K562 (cell line): ENCODE measurements around the gene CD207. TPM values are rescaled to one million over a fixed set of nuclear protein-coding genes. Genes with fewer than 3 reads are reported as not detected.

ENCODE experiments used
- ATAC-seq: fragments of 200-7000 bp; cut with Tn5 transposase; 3 replicates; pipeline ENCODE4 v1.9.1; 2020; ENCODE audit warnings: moderate library complexity
- BruUV-seq: library from RNA; stranded (reverse); fragments of 400-500 nt; replicated peaks from 2 replicates; lab custom pipeline; 2021; lab: Mats Ljungman, UMichigan
- CTCF ChIA-PET: fragments of 300-600 bp; formaldehyde crosslinking; extraction: SDS; loops from one replicate; lab custom pipeline; 2021; ENCODE audit warnings: low intra/inter-chr PET ratio; lab: Yijun Ruan, JAX
- POLR2A ChIA-PET: fragments of 300-600, 350-650 bp; sonication (Branson Sonifier 250); formaldehyde crosslinking; extraction: SDS; loops from one replicate; lab custom pipeline; 2021; ENCODE audit warnings: antibody characterized with exemption, inconsistent platforms; lab: Yijun Ruan, JAX
- DNase-seq, 4 experiments: peaks; one replicate each; pipeline versions ENCODE4 v3.0.0 to v3.0.0-alpha.2; 2011 to 2018; ENCODE audit warnings: low spot score in 3 of 4, mixed read lengths in 3 of 4; ENCODE audit errors: extremely low read depth in 1 of 4
- FAIRE-seq: peaks from 2 replicates; lab custom pipeline; 2011; peaks lifted over from hg19 to GRCh38; lab: Jason Lieb, UNC
- H2AFZ ChIP-seq: 2 replicates; pipeline ENCODE4 v1.6.0; 2011; ENCODE audit warnings: low read depth, low read length, control low read depth, inconsistent platforms
- H3K27ac ChIP-seq: fragments of 200-600 bp; 3 replicates; pipeline ENCODE4 v1.8.0; 2011; ENCODE audit warnings: low read depth, mild to moderate bottlenecking, control low read depth, inconsistent platforms, low read length, moderate library complexity, mixed read lengths; ENCODE audit errors: extremely low read depth
- H3K27me3 ChIP-seq, 2 experiments: fragments of 300-600 bp in 1 of 2; 2 replicates in 1 of 2; 3 replicates in 1 of 2; pipeline versions ENCODE4 v1.6.0 to v1.8.0; 2011; ENCODE audit warnings: inconsistent platforms in 2 of 2, low read length in 2 of 2, mild to moderate bottlenecking in 1 of 2, mixed read lengths in 1 of 2, moderate library complexity in 1 of 2; ENCODE audit not compliant: control insufficient read depth in 2 of 2, insufficient read depth in 2 of 2
- H3K36me3 ChIP-seq: fragments of 300-600 bp; 3 replicates; pipeline ENCODE4 v1.8.0; 2011; ENCODE audit warnings: mild to moderate bottlenecking, low read length, inconsistent platforms; ENCODE audit not compliant: control insufficient read depth, insufficient read depth
- H3K4me1 ChIP-seq, 2 experiments: fragments of 200-600 bp in 1 of 2; replicated peaks in 1 of 2; 2 replicates in 1 of 2; 3 replicates in 1 of 2; pipeline versions ENCODE4 v1.5.1 to v1.8.0; 2011; ENCODE audit warnings: inconsistent platforms in 2 of 2, low read length in 2 of 2, mild to moderate bottlenecking in 1 of 2, mixed read lengths in 1 of 2, moderate library complexity in 1 of 2; ENCODE audit not compliant: control insufficient read depth in 2 of 2, insufficient read depth in 2 of 2
- H3K4me2 ChIP-seq: 2 replicates; pipeline ENCODE4 v1.6.1; 2011; ENCODE audit warnings: low read length, control low read depth, inconsistent platforms, mixed read lengths; ENCODE audit not compliant: insufficient read depth
- H3K4me3 ChIP-seq: fragments of 200-600 bp; sonication (generic), shearing (Covaris generic); 2 replicates; pipeline ENCODE4 v1.5.1; 2016; ENCODE audit warnings: control low read depth, inconsistent platforms
- H3K79me2 ChIP-seq: fragments of 200-600 bp; 3 replicates; pipeline ENCODE4 v1.8.0; 2011; ENCODE audit warnings: low read length, inconsistent platforms; ENCODE audit not compliant: control insufficient read depth, insufficient read depth
- H3K9ac ChIP-seq, 2 experiments: 2 replicates each; pipeline versions ENCODE4 v1.6.0 to v1.6.1; 2011; ENCODE audit warnings: low read depth in 2 of 2, low read length in 2 of 2, control low read depth in 1 of 2, inconsistent platforms in 1 of 2, mild to moderate bottlenecking in 1 of 2, mixed read lengths in 1 of 2; ENCODE audit not compliant: insufficient read depth in 1 of 2
- H3K9me1 ChIP-seq: one replicate; pipeline ENCODE4 v1.6.0; 2011; ENCODE audit warnings: inconsistent platforms, mild to moderate bottlenecking, low read length, moderate library complexity; ENCODE audit not compliant: control insufficient read depth, insufficient read depth
- H3K9me3 ChIP-seq: replicated peaks from 2 replicates; pipeline ENCODE4 v1.5.1; 2011; ENCODE audit warnings: low read depth, low read length, inconsistent platforms; ENCODE audit not compliant: control insufficient read depth, insufficient read depth
- H4K20me1 ChIP-seq: replicated peaks from 2 replicates; pipeline ENCODE4 v1.6.1; 2011; ENCODE audit warnings: low read length, inconsistent platforms, mixed read lengths; ENCODE audit not compliant: control insufficient read depth, insufficient read depth
- ARID2 ChIP-seq: fragments of 450-650 bp; IDR thresholded peaks from 2 replicates; pipeline ENCODE4 v1.6.1; 2017; ENCODE audit warnings: antibody characterized with exemption, mild to moderate bottlenecking
- E2F1 ChIP-seq: sonication (generic); formaldehyde crosslinking; IDR thresholded peaks from 2 replicates; pipeline ENCODE4 v1.8.1; 2023; ENCODE audit warnings: mild to moderate bottlenecking, missing genetic modification reagents, moderate library complexity
- ETV1 ChIP-seq: fragments of 450-650 bp; conservative IDR thresholded peaks from 2 replicates; pipeline ENCODE4 v1.6.1; 2016; ENCODE audit warnings: missing genetic modification characterization, control low read depth, low read depth, missing compliant biosample characterization
- NRF1 ChIP-seq, 2 experiments: fragments of 450-650 bp; IDR thresholded peaks in 1 of 2; conservative IDR thresholded peaks in 1 of 2; 2 replicates each; pipeline ENCODE4 v1.6.1; 2014; ENCODE audit warnings: mild to moderate bottlenecking in 2 of 2
- RHOXF2B ChIP-seq: fragments of 250-450 bp; sonication (Bioruptor Pico); conservative IDR thresholded peaks from 2 replicates; pipeline ENCODE4 v1.5.1; 2021
- SPI1 ChIP-seq: IDR thresholded peaks from 2 replicates; pipeline ENCODE4 v1.6.1; 2011; ENCODE audit warnings: low read depth, low read length, control low read depth, borderline replicate concordance
- TCF3 ChIP-seq: sonication (generic); formaldehyde crosslinking; IDR thresholded peaks from 2 replicates; pipeline ENCODE4 v1.4.0; 2020; ENCODE audit warnings: mild to moderate bottlenecking, missing genetic modification reagents
- WHSC1 ChIP-seq: IDR thresholded peaks from one replicate; pipeline ENCODE4 v1.6.1; 2012; ENCODE audit warnings: low read length, control low read depth, inconsistent platforms
- ZNF41 ChIP-seq: fragments of 250-450 bp; sonication (Bioruptor Pico); conservative IDR thresholded peaks from 2 replicates; pipeline ENCODE4 v1.4.0; 2020; ENCODE audit warnings: mild to moderate bottlenecking
- WGBS: fragments of 100-300 bp; shearing (Covaris generic); methylation state at CpG from one replicate; pipeline ENCODE4 v1.1.6; 2016; ENCODE audit warnings: low coverage, mixed read lengths; ENCODE audit not compliant: insufficient coverage; ENCODE audit errors: missing lambda C conversion rate; 5-methylcytosine and 5-hydroxymethylcytosine counted together
- in situ Hi-C: fragments of 300-500 bp; cut with MboI; formaldehyde crosslinking; loops from 4 replicates; pipeline ENCODE4 v1.15.0; 2018; ENCODE audit warnings: inconsistent platforms, mixed read lengths
- intact Hi-C: fragments of 100-400 bp; cut with micrococcal nuclease; formaldehyde crosslinking; loops from 2 replicates; pipeline ENCODE4 v1.14.2; 2022
- polyA plus RNA-seq, 8 experiments: library from polyadenylated mRNA; depleted of rRNA in 4 of 8; stranded (reverse) in 5 of 8; unstranded in 3 of 8; fragments of >200 nt; fragmentation: Nextera tagmentation in 2 of 8; fragmentation: Illumina TruSeq in 1 of 8; extraction: Ambion mirVana in 2 of 8; extraction: Trizol in 1 of 8; gene quantifications; 2 replicates each; pipeline versions ENCODE4 v1.2.1 to v1.2.3, GENCODE V29; 2011 to 2014; ENCODE audit warnings: inconsistent platforms in 1 of 8, missing spikeins in 1 of 8
- total RNA-seq, 7 experiments: library from RNA; depleted of rRNA in 6 of 7; stranded (reverse); fragments of >200 nt in 6 of 7; fragmentation: Illumina TruSeq in 2 of 7; extraction: Trizol in 2 of 7; gene quantifications; 2 replicates each; pipeline versions ENCODE4 v1.2.1 to v1.2.3, GENCODE V29; 2011 to 2021; ENCODE audit warnings: low replicate concordance in 1 of 7

Gene CD207
- total and polyA plus RNA-seq, 9 of the 15 experiments (the other 6 are each of a cell fraction or from before 2014, with no cell fraction given), result not detected

- ATAC-seq, result no peak
- Histone ChIP-seq H3K36me3 (no peaks in the 10 kb centered on the region), H3K27me3 (peaks cover 24 to 42% of the 10 kb centered on the region in 2 experiments), H3K9me3 (no peaks in the 10 kb centered on the region), H2AFZ (no peak overlapping the region), H3K9ac (no peak overlapping the region), H3K79me2 (no peaks in the 10 kb centered on the region), H3K9me1 (no peaks in the 10 kb centered on the region), H3K4me3 (no peak overlapping the region), H3K27ac (no peak overlapping the region), H4K20me1 (no peaks in the 10 kb centered on the region), H3K4me2 (no peak overlapping the region), H3K4me1 (no peaks in the 10 kb centered on the region; a peak in 1 of 5 replicates)
- TF ChIP-seq ETV1 (tag) (no peak), RHOXF2B (CRISPR knock-in tag) (no peak), ARID2 (no peak)
- no TSS peak for BruUV-seq
- in situ Hi-C loops (no loop called here), intact Hi-C loops (no loop called here)
- 0% methylated on average over 5 of the region's 5 CpGs for WGBS
- CTCF ChIA-PET, result interaction anchor here (0.6 kb wide), 1 partner anchor 353 kb away, joined by 3 read pairs; no protein-coding TSS in a partner anchor
- FAIRE-seq, result no peak
- DNase-seq, result no peak
- POLR2A ChIA-PET, result no interaction called here
Measured at GRCh38 chr2:70828115-70828514, 7.5 kb downstream of the CD207 start.

- Histone ChIP-seq H3K9ac (no peak overlapping the region), H3K9me1 (no peaks in the 10 kb centered on the region), H2AFZ (no peak overlapping the region), H3K27ac (no peak overlapping the region), H4K20me1 (no peaks in the 10 kb centered on the region), H3K4me2 (no peak overlapping the region), H3K79me2 (no peaks in the 10 kb centered on the region), H3K27me3 (peaks cover 21 to 48% of the 10 kb centered on the region in 2 experiments), H3K4me1 (no peaks in the 10 kb centered on the region; a peak in 1 of 5 replicates), H3K4me3 (no peak overlapping the region), H3K9me3 (no peaks in the 10 kb centered on the region), H3K36me3 (no peaks in the 10 kb centered on the region)
- FAIRE-seq, result no peak
- DNase-seq, result no peak
- ChIA-PET POLR2A (no interaction called here), CTCF (interaction anchor here (0.6 kb wide), 1 partner anchor 353 kb away, joined by 3 read pairs; no protein-coding TSS in a partner anchor)
- in situ Hi-C loops (no loop called here), intact Hi-C loops (no loop called here)
- 0% methylated on average over 4 of the region's 5 CpGs for WGBS
- TF ChIP-seq ZNF41 (CRISPR knock-in tag), result no peak
- no peak for TF ChIP-seq E2F1 (CRISPR knock-in tag)
- TF ChIP-seq TCF3, result no peak
- TF ChIP-seq SPI1, result peak; percentile 96
- peak; percentile 41 to 53; a peak in 3 of 4 replicates for TF ChIP-seq NRF1 (conservative IDR thresholded peaks at IDR 0.05 in 1 of 2, IDR thresholded peaks at IDR 0.05 in 1 of 2)
- TF ChIP-seq WHSC1, result no peak
- ATAC-seq, result no peak
- no TSS peak for BruUV-seq
Measured at GRCh38 chr2:70827388-70827787, 8.2 kb downstream of the CD207 start.
